ENCODE results near the gene SLC15A3.
A peak's percentile ranks its signal among the peaks of the same experiment; 100 is the strongest.

The SLC15A3 gene

DNA sequence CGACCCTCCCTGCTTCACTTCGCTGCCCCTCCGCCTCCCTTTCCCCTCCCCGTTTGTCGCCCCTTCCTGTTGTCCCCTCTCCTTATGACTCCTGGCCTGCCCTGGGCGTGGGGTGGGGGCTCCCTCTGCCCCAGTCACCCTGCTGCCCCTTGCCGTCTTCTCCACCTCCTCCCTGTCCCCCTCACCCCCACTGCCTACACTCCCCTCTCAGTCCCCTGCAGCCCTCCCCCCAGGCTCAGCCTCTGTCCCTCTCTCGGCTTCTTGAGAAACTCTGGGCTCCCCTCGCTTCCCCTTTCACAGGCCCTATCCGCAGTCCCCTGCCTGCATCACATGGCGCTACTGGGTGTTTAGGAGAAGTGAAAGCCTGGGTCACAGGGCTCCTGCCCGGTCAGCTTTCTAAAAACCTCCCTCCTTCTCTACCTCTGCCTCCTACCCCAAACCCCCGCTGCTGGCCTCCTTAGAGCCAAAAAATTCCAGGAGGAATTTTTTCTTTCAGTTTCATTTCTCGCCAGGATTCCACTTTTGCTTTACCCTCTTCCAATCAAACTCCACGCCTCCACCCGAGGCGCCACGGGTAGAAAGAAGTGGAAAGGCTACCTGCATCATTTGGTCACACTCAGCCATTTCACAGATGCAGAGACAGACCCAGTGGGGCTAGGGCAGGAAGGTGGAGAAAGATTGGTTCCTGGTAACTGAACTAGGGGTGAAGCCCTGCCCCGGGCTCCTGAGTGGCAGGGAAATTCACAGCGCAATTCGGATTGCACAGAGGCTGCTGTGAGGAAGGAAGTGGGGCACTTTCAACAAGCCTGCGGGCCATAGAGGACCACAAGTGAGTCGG lies at the start of gene SLC15A3:
TSS of gene SLC15A3 (minus strand) at position 273 of the 838 bp plus-strand sequence. CDS start 625 bp downstream, outside the sequence.
- H3K4me3 ChIP-seq (ENCODE audit: low read length), result peak within 1 kb of the TSS; percentile 26
- no peaks in the 10 kb centered on the region for H3K9me3 ChIP-seq (ENCODE audit: low read length)
- peaks cover 27% of the 10 kb centered on the region for H3K4me1 ChIP-seq (ENCODE audit: insufficient read depth, low read length)
- no peaks in the 10 kb centered on the region for H3K27me3 ChIP-seq (ENCODE audit: insufficient read depth, low read length)
- peak within 1 kb of the TSS; percentile 68 for H2AFZ ChIP-seq (ENCODE audit: low read depth, low read length)
- H3K36me3 ChIP-seq (ENCODE audit: insufficient read depth, low read length), result no peaks in the 10 kb centered on the region

DNA sequence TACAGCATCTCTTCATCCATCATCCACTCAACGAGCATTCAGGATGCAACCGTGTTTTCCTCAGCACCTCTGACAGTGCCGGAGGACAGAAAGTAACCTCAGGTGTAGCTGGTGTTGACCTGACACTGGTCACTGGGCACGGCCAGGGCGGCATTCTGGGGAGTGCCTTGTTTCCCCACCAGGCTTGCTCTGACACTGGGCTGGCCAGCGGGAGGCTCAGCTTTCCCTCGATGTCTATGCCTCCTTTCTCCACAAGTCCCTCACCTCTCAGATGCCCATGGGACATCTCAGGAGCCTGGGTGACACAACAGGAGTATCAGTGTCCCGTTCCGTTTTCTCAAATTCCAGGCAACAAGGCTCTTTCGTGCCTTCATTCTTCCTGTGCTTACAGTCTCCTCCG lies 48.5 kb upstream of the SLC15A3 start:
- H2AFZ ChIP-seq (ENCODE audit: low read depth, low read length), result no peak overlapping the region
- no peaks in the 10 kb centered on the region for H3K4me1 ChIP-seq (ENCODE audit: insufficient read depth, low read length)
- H3K27me3 ChIP-seq (ENCODE audit: insufficient read depth, low read length), result peaks cover 19% of the 10 kb centered on the region
- H3K9me3 ChIP-seq (ENCODE audit: low read length), result no peaks in the 10 kb centered on the region
- H3K36me3 ChIP-seq (ENCODE audit: insufficient read depth, low read length), result no peaks in the 10 kb centered on the region
- no peak overlapping the region for H3K4me3 ChIP-seq (ENCODE audit: low read length)

DNA sequence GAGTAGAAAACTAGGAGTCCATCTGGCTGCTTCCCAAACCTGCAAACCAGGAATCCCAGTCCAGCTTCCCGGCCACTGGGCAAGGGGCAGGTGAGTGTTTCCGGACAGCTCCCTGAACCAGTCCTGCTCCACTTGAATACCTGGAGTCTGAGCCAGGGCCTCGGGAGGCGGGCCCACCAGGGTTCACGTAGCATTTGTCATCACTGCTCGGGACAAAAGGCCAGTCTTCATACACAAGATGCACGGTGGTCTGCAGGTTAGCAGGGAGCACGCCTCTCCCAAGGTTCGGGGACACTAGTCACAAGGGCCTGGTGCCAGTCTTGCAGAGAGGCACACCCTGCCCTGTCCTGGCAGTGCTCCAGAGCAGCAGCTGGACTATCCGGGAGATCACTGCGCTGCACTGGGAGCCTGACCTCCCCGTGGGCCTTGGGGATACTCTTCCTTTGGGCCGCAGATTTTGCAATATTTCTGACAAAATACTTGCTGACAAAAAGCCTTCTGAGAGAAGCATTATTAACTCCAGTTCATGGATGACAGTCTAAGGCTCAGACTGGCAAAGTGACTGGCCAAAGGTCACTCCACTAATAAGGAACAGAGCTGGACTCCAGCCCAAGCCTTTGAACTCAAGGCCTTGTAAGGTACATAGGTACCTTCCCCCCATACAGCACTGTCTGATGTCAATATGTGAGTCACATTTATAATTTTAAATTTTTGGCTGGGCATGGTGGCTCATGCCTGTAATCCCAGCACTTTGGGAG lies 44.6 kb upstream of the SLC15A3 start:
- Histone ChIP-seq H3K4me1 (ENCODE audit: insufficient read depth, low read length) (peaks cover 5% of the 10 kb centered on the region), H3K9me3 (ENCODE audit: low read length) (no peaks in the 10 kb centered on the region), H2AFZ (ENCODE audit: low read depth, low read length) (no peak overlapping the region), H3K4me3 (ENCODE audit: low read length) (no peak overlapping the region), H3K27me3 (ENCODE audit: insufficient read depth, low read length) (peaks cover 22% of the 10 kb centered on the region), H3K36me3 (ENCODE audit: insufficient read depth, low read length) (no peaks in the 10 kb centered on the region)

DNA sequence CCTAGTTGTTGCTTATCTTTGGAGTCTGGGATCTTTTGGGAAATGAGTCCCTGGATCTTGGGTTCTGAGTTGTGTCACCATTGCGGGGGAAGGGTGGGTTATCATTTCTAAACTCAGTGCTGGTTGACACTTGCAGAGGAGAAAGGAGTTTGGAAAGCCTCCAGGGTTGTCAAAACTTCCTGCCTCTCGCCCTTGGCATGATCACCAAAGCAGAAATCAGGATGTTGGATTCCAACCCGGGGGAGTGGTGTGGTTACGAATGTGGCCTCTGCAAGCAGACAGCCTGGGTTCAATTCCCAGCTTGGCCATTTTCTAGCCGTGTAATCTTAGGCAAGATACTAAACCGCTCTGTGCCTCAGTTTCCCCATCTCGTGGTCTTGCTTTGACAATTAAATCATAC lies 43.8 kb upstream of the SLC15A3 start:
- Histone ChIP-seq H3K4me1 (ENCODE audit: insufficient read depth, low read length) (peaks cover 5% of the 10 kb centered on the region), H3K27me3 (ENCODE audit: insufficient read depth, low read length) (peaks cover 22% of the 10 kb centered on the region), H3K36me3 (ENCODE audit: insufficient read depth, low read length) (no peaks in the 10 kb centered on the region), H2AFZ (ENCODE audit: low read depth, low read length) (no peak overlapping the region), H3K4me3 (ENCODE audit: low read length) (no peak overlapping the region), H3K9me3 (ENCODE audit: low read length) (no peaks in the 10 kb centered on the region)

DNA sequence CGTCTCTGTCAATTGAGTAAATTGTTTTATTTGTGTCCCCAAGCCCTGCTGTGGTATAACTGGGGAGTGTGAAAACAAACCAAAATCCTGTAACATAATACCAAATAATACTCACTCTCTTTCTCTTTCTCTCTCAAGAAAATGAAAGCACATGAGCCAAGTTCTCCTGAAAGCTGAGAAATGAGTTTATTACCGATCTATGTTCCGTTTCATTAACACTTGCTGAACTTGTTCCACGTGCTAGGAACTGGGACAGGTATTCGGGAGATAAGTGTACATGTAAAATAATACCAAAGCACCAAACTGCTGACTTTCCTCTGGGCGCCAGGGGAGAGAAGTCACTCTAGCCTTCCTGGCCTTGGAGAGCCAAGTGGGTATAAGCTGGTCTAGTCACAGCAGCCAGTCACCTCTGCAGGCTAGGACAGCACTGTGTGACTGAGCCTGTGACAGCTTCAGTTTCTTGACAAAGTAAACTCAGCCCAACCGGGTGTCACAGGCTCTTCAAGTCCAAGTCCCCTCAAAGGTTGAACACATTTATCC lies 42.6 kb upstream of the SLC15A3 start:
- Histone ChIP-seq H3K27me3 (ENCODE audit: insufficient read depth, low read length) (peaks cover 18% of the 10 kb centered on the region), H3K9me3 (ENCODE audit: low read length) (no peaks in the 10 kb centered on the region), H3K36me3 (ENCODE audit: insufficient read depth, low read length) (no peaks in the 10 kb centered on the region), H3K4me3 (ENCODE audit: low read length) (no peak overlapping the region), H2AFZ (ENCODE audit: low read depth, low read length) (no peak overlapping the region), H3K4me1 (ENCODE audit: insufficient read depth, low read length) (peaks cover 5% of the 10 kb centered on the region)

DNA sequence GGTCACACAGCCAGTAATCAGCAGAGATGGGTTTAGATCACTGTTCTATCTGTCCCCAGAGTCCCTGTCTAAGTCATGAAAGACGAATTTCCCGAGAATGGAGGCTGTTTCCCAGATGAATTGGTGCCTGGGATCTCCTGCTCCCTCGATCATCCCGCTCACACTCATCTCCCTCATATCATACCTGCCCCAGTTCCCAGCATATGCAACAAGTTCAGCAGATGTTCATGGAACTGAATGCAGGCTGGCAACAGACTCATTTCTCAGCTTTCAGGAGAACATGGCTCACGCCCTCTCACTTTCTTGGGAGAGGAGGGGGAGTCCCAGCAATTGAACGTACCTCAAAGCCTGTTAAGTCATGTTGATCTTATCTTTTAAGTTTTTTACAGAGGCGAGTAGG lies 41.6 kb upstream of the SLC15A3 start:
- H3K4me1 ChIP-seq (ENCODE audit: insufficient read depth, low read length), result peaks cover 5% of the 10 kb centered on the region
- no peaks in the 10 kb centered on the region for H3K9me3 ChIP-seq (ENCODE audit: low read length)
- no peaks in the 10 kb centered on the region for H3K36me3 ChIP-seq (ENCODE audit: insufficient read depth, low read length)
- peaks cover 18% of the 10 kb centered on the region for H3K27me3 ChIP-seq (ENCODE audit: insufficient read depth, low read length)
- no peak overlapping the region for H3K4me3 ChIP-seq (ENCODE audit: low read length)
- H2AFZ ChIP-seq (ENCODE audit: low read depth, low read length), result no peak overlapping the region

DNA sequence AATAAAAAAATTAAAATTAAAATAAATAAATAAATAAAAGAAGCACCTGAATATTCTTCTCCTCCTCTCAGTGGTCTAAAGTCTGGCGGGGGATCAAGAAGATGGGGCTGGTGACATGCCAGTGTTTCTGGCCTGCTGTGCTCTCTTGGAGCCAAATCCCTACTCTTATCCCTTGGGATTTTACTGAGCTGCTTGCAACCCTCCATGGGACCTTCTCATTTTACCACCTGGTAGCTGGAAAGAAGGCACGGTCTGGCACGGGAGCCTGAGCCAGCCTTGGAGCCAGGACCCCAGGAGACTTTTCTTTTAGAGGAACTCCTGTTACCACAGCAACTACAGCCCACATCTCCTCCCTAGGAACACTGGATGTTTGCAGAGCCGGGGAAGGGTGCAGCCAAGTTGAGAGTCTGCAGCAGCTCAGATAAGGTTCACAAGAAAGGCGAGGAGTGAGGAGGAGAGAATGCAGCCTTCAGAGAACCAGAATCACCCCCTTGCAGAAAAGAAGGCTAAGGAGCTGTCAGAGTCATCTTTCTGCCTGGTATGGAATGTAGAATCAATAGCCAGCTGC lies 41.0 kb upstream of the SLC15A3 start:
- no peaks in the 10 kb centered on the region for H3K36me3 ChIP-seq (ENCODE audit: insufficient read depth, low read length)
- no peak overlapping the region for H3K4me3 ChIP-seq (ENCODE audit: low read length)
- H3K9me3 ChIP-seq (ENCODE audit: low read length), result no peaks in the 10 kb centered on the region
- no peak overlapping the region for H2AFZ ChIP-seq (ENCODE audit: low read depth, low read length)
- H3K4me1 ChIP-seq (ENCODE audit: insufficient read depth, low read length), result peaks cover 5% of the 10 kb centered on the region
- H3K27me3 ChIP-seq (ENCODE audit: insufficient read depth, low read length), result peaks cover 17% of the 10 kb centered on the region

DNA sequence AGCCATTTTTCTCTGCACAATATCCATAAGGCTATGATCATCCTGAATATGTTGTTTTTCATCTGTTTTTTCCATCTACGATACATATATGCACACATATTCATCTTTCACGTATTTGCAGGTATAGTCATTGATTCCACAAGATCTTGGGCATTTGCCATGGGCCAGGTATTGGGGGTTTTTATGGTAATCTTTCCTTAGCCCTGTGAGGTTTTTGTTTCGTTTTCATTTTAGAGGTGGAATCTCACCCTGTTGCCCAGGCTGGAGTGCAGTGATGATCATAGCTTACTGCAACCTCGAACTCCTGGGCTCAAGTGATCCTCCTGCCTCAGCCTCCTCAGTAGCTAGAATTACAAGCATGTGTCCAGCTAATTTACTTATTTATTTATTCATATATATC lies 39.5 kb upstream of the SLC15A3 start:
- H3K36me3 ChIP-seq (ENCODE audit: insufficient read depth, low read length), result no peaks in the 10 kb centered on the region
- H3K27me3 ChIP-seq (ENCODE audit: insufficient read depth, low read length), result peaks cover 13% of the 10 kb centered on the region
- peaks cover 5% of the 10 kb centered on the region for H3K4me1 ChIP-seq (ENCODE audit: insufficient read depth, low read length)
- no peaks in the 10 kb centered on the region for H3K9me3 ChIP-seq (ENCODE audit: low read length)
- H2AFZ ChIP-seq (ENCODE audit: low read depth, low read length), result no peak overlapping the region
- no peak overlapping the region for H3K4me3 ChIP-seq (ENCODE audit: low read length)

DNA sequence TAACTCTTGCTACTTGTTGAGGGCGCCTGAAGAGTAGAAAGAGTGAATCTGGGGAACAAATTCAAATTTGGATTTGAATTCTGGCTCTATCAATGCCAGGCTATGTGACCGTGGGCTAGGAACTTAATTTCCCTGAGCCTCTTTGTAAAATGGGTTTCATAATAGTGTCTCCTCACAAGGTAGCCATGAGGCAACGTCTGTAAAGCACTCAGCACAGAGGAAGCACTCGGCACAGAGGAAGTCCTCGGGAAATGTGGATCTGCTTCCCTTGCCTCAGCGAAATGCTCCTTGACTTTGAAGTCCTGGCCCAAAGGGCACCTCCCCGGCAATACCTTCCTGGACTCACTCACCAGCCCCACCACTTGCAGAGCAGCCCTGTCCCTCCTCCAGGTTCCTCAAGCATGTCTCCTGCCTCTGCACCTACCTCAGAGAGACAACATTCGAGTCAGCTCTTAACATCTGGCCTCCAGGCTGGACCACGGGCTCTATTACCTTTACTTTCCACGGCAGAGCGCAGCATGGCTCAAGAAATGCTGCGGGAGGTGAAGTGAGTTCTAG lies 37.2 kb upstream of the SLC15A3 start:
- Histone ChIP-seq H3K36me3 (ENCODE audit: insufficient read depth, low read length) (no peaks in the 10 kb centered on the region), H3K27me3 (ENCODE audit: insufficient read depth, low read length) (peaks cover 9% of the 10 kb centered on the region), H2AFZ (ENCODE audit: low read depth, low read length) (no peak overlapping the region), H3K4me3 (ENCODE audit: low read length) (no peak overlapping the region), H3K4me1 (ENCODE audit: insufficient read depth, low read length) (peaks cover 5% of the 10 kb centered on the region), H3K9me3 (ENCODE audit: low read length) (no peaks in the 10 kb centered on the region)

DNA sequence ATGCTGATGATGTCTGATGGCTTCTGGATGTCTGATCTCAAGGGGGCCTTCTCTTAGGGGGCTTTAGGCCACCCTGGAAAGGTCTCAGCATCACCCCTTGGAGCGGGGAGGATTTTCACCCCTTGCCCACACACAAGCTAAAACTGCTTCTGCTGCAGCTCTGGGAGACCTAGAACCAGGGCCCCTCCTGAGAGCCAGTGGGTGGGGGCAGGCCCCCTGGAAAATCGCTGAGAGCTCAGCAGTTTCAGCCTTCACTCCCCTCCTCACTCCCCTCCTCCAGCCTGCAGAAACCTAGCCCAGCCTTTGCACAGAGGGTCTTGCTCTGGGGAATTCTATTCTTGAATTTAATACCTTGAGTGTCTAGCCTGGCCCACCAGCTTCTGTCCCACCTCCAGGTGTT lies 36.7 kb upstream of the SLC15A3 start:
- Histone ChIP-seq H3K36me3 (ENCODE audit: insufficient read depth, low read length) (no peaks in the 10 kb centered on the region), H3K4me1 (ENCODE audit: insufficient read depth, low read length) (peaks cover 5% of the 10 kb centered on the region), H3K9me3 (ENCODE audit: low read length) (peaks cover 1% of the 10 kb centered on the region), H2AFZ (ENCODE audit: low read depth, low read length) (no peak overlapping the region), H3K4me3 (ENCODE audit: low read length) (no peak overlapping the region), H3K27me3 (ENCODE audit: insufficient read depth, low read length) (peaks cover 9% of the 10 kb centered on the region)

DNA sequence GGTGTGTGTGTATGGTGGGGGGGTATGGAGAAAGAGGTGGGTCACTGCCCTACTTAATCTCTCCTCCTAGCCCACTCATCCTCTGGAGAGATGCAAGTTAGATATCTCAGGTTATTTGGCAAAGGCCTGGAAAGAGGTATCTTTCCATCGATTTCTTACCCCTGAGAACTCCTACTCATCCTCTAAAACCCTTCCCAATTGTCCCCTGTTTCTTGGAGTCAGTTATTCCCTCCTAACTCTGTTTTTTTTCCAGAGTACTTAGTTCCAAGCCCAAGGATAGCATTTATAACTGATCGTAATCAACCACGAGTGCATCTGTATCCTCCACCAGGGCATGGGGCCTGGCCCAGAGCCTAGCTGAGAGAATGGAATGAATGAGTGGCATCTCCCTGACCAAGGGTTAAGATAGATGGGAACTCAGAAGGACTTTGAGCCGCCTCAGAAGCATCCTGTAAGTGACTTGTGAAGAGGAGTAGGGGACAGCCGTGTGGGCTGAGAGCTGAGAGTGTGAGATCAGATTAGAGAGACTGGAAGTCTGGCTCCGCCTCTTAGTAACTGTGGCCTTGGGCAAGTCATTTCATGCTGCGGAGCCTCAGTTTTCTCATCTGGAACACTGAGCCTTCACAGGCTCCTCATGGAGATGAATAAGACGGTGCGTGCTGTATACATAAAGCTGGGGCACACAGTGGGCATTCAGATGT lies 35.8 kb upstream of the SLC15A3 start:
- peaks cover under 1% of the 10 kb centered on the region for H3K27me3 ChIP-seq (ENCODE audit: insufficient read depth, low read length)
- no peak overlapping the region for H3K4me3 ChIP-seq (ENCODE audit: low read length)

More for the DNA sequence above, 35.8 kb upstream of the SLC15A3 start:
- no peaks in the 10 kb centered on the region for H3K4me1 ChIP-seq (ENCODE audit: insufficient read depth, low read length)
- no peak overlapping the region for H2AFZ ChIP-seq (ENCODE audit: low read depth, low read length)
- H3K36me3 ChIP-seq (ENCODE audit: insufficient read depth, low read length), result no peaks in the 10 kb centered on the region
- peaks cover 1% of the 10 kb centered on the region for H3K9me3 ChIP-seq (ENCODE audit: low read length)
